Stomach (tissue), 9 donors: ENCODE results near the gene MPV17. TPM values are rescaled to one million over a fixed set of nuclear protein-coding genes. Genes with fewer than 3 reads are reported as not detected.

Experiments used
- DNase-seq, 2 donors: peaks; one replicate each; pipeline versions ENCODE4 v3.0.0 to v3.0.0-alpha.2; 2013 to 2019
- H3K27ac ChIP-seq, 5 donors: fragments of 200-600 bp in 4 of 5; sonication (generic) in 4 of 5; one replicate each; pipeline ENCODE4 v1.5.1; 2013 to 2019; ENCODE audit warnings: mild to moderate bottlenecking in 1 of 5, moderate library complexity in 1 of 5
- H3K27me3 ChIP-seq, 3 donors: fragments of 200-600 bp; sonication (generic); one replicate each; pipeline ENCODE4 v1.5.1; 2017 to 2019; ENCODE audit warnings: mixed run types in 1 of 3
- H3K36me3 ChIP-seq, 4 donors: fragments of 200-600 bp; sonication (generic); 1 replicate in 3 of 4; 2 replicates in 1 of 4; pipeline ENCODE4 v1.5.1; 2016 to 2019
- H3K4me1 ChIP-seq, 4 donors: fragments of 200-600 bp; sonication (generic); one replicate each; pipeline ENCODE4 v1.5.1; 2016 to 2019
- H3K4me3 ChIP-seq, 4 donors: fragments of 200-600 bp; sonication (generic) in 3 of 4; one replicate each; pipeline ENCODE4 v1.5.1; 2016 to 2019; ENCODE audit warnings: mild to moderate bottlenecking in 1 of 4
- H3K9me3 ChIP-seq, 4 donors: fragments of 200-600 bp; sonication (generic); one replicate each; pipeline ENCODE4 v1.5.1; 2016 to 2019
- CTCF ChIP-seq, 7 experiments: fragments of 450-650 bp in 4 of 7; fragments of 200-600 bp in 3 of 7; sonication (generic) in 3 of 7; IDR thresholded peaks; one replicate each; pipeline ENCODE4 v1.5.1; 2016 to 2019; ENCODE audit warnings: antibody characterized with exemption in 7 of 7, control low read depth in 2 of 7, mild to moderate bottlenecking in 1 of 7
- EP300 ChIP-seq: sonication (generic); formaldehyde crosslinking; IDR thresholded peaks from one replicate; pipeline ENCODE4 v1.6.1; 2017; ENCODE audit warnings: antibody characterized with exemption
- POLR2A ChIP-seq, 4 donors: fragments of 450-650 bp; IDR thresholded peaks; one replicate each; pipeline ENCODE4 v1.6.1; 2016; ENCODE audit warnings: antibody characterized with exemption in 4 of 4, control low read depth in 2 of 4, mild to moderate bottlenecking in 1 of 4, moderate library complexity in 1 of 4
- POLR2AphosphoS5 ChIP-seq, 3 donors: sonication (generic); formaldehyde crosslinking; IDR thresholded peaks; one replicate each; pipeline ENCODE4 v1.6.1; 2016; ENCODE audit warnings: antibody characterized with exemption in 3 of 3
- WGBS, 5 donors: extraction: QIAGEN DNeasy Blood & Tissue Kit in 3 of 5; methylation state at CpG; one replicate each; pipeline versions ENCODE4 v1.1.5 to v1.1.7; 2013 to 2018; 5-methylcytosine and 5-hydroxymethylcytosine counted together
- intact Hi-C: fragments of 100-400 bp; cut with DNase I; formaldehyde crosslinking; loops from one replicate; pipeline ENCODE4 v1.15.1; 2023; ENCODE audit warnings: low total_unique reads
- polyA plus RNA-seq, 3 donors: library from polyadenylated mRNA; stranded (reverse); fragments of 200-250 nt; gene quantifications; one replicate each; pipeline ENCODE4 v1.2.3, GENCODE V29; 2013
- total RNA-seq, 5 donors: library from RNA; depleted of rRNA; stranded (reverse); fragments of >200 nt; gene quantifications; one replicate each; pipeline versions ENCODE4 v1.1.0 to v1.2.3, GENCODE V29; 2014 to 2016
- donor health status: healthy with polysubstance abuse.
- donor health status: Bipolar disorder and iron deficiency.
- donor health status: healthy.

The MPV17 gene
- total and polyA plus RNA-seq, 8 donors, result 8.7 to 98.0 (median 58.5) TPM

GRCh38 chr2:27316655-27317412 is 6.1 kb downstream of the MPV17 start:
- WGBS, 5 donors, result 58 to 72% (median 66%) methylated on average over 9 to 12 of the region's 12 CpGs
- no peak overlapping the region for H3K4me3 ChIP-seq

GRCh38 chr2:27315122-27315521 is 7.8 kb downstream of the MPV17 start:
- 74 to 82% (median 79%) methylated on average over 8 of the region's 8 CpGs for WGBS, 5 donors
- no peak overlapping the region for H3K27ac ChIP-seq
- intact Hi-C loops, result no loop called here

More at GRCh38 chr2:27316655-27317412, 6.1 kb downstream of the MPV17 start:
- no peak for TF ChIP-seq POLR2A (IDR thresholded peaks at IDR 0.05)
- TF ChIP-seq EP300, result no peak
- TF ChIP-seq CTCF (IDR thresholded peaks at IDR 0.05), result no peak
- TF ChIP-seq POLR2AphosphoS5 (IDR thresholded peaks at IDR 0.05), result no peak
- Histone ChIP-seq H3K27ac (no peak overlapping the region), H3K36me3 (peaks cover 0 to 34% (median 29%) of the 10 kb centered on the region in 4 donors), H3K27me3 (no peaks in the 10 kb centered on the region), H3K9me3 (no peaks in the 10 kb centered on the region), H3K4me1 (peaks cover 3 to 19% (median 11%) of the 10 kb centered on the region in 4 donors)
- intact Hi-C loops, result no loop called here
- peak in 1 of 2 donors; percentile 67 for DNase-seq

GRCh38 chr2:27314709-27315108 is 8.2 kb downstream of the MPV17 start:
- H3K4me3 ChIP-seq, result no peak overlapping the region
- no peaks in the 10 kb centered on the region for H3K9me3 ChIP-seq
- no peak for DNase-seq
- no peaks in the 10 kb centered on the region for H3K27me3 ChIP-seq
- intact Hi-C loops, result no loop called here
- no peak for TF ChIP-seq POLR2AphosphoS5 (IDR thresholded peaks at IDR 0.05)
- no peak for TF ChIP-seq EP300
- no peak for TF ChIP-seq CTCF (IDR thresholded peaks at IDR 0.05)
- no peak for TF ChIP-seq POLR2A (IDR thresholded peaks at IDR 0.05)
- H3K27ac ChIP-seq, result no peak overlapping the region
- 86 to 90% (median 87%) methylated on average over 8 to 9 of the region's 9 CpGs for WGBS, 5 donors
- H3K4me1 ChIP-seq, result peaks cover 0 to 7% (median 0%) of the 10 kb centered on the region in 4 donors
- H3K36me3 ChIP-seq, result peaks cover 7 to 54% (median 41%) of the 10 kb centered on the region in 4 donors

More at GRCh38 chr2:27315122-27315521, 7.8 kb downstream of the MPV17 start:
- Histone ChIP-seq H3K9me3 (no peaks in the 10 kb centered on the region), H3K27me3 (no peaks in the 10 kb centered on the region), H3K36me3 (peaks cover 7 to 50% (median 39%) of the 10 kb centered on the region in 4 donors), H3K4me1 (peaks cover 0 to 7% (median 0%) of the 10 kb centered on the region in 4 donors), H3K4me3 (no peak overlapping the region)
- DNase-seq, result no peak
- TF ChIP-seq POLR2AphosphoS5 (IDR thresholded peaks at IDR 0.05) (no peak), POLR2A (IDR thresholded peaks at IDR 0.05) (no peak), CTCF (IDR thresholded peaks at IDR 0.05) (no peak), EP300 (no peak)

- DNase-seq, result no peak
- TF ChIP-seq POLR2AphosphoS5 (IDR thresholded peaks at IDR 0.05) (no peak), CTCF (IDR thresholded peaks at IDR 0.05) (no peak), POLR2A (IDR thresholded peaks at IDR 0.05) (no peak), EP300 (no peak)
- no peaks in the 10 kb centered on the region for H3K9me3 ChIP-seq
- H3K4me1 ChIP-seq, result peaks cover 0 to 7% (median 0%) of the 10 kb centered on the region in 4 donors
- intact Hi-C loops, result no loop called here
- peaks cover 7 to 60% (median 47%) of the 10 kb centered on the region in 4 donors for H3K36me3 ChIP-seq
- peaks cover 0 to 2% (median 0%) of the 10 kb centered on the region in 3 donors for H3K27me3 ChIP-seq
- H3K27ac ChIP-seq, result no peak overlapping the region
- 84 to 94% (median 90%) methylated on average over 8 of the region's 8 CpGs for WGBS, 5 donors
- H3K4me3 ChIP-seq, result no peak overlapping the region
Measured at GRCh38 chr2:27313882-27314645, 8.8 kb downstream of the MPV17 start.
